ENCODE results near the gene KCNAB3.

Gene KCNAB3

DNA sequence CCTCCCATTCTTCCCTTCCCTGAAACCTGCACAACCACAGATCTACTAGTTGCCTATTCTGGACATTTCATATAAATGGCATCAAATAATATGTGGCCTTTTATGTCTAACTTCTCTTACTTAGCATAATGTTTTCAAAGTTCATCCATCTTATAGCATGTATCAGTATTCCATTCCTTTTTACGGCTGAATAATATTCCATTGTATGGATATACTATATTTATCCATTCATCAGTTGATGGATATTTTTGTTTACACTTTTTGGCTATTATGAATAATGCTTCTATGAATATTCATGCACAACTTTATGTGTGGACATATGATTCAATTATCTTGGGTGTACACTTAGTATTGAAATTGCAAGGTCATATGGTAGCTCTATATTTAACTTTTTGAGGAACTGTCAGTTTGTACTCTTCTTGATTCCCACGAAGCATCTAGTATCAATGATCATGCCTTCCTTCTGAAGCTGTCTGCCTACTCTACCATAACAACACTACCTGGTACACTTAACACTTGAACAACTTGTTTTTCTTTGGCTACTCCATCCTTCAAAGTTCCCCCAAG is 53.8 kb downstream of the KCNAB3 start:
- ChIA-PET CTCF (no interaction called here), POLR2A (ENCODE audit: low non-redundant PET) (no interaction called here)
- no peak overlapping the region for H3K27ac ChIP-seq
- no peak for DNase-seq (ENCODE audit: low spot score)
- TF ChIP-seq, protein P1, sequence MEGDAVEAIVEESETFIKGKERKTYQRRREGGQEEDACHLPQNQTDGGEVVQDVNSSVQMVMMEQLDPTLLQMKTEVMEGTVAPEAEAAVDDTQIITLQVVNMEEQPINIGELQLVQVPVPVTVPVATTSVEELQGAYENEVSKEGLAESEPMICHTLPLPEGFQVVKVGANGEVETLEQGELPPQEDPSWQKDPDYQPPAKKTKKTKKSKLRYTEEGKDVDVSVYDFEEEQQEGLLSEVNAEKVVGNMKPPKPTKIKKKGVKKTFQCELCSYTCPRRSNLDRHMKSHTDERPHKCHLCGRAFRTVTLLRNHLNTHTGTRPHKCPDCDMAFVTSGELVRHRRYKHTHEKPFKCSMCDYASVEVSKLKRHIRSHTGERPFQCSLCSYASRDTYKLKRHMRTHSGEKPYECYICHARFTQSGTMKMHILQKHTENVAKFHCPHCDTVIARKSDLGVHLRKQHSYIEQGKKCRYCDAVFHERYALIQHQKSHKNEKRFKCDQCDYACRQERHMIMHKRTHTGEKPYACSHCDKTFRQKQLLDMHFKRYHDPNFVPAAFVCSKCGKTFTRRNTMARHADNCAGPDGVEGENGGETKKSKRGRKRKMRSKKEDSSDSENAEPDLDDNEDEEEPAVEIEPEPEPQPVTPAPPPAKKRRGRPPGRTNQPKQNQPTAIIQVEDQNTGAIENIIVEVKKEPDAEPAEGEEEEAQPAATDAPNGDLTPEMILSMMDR (conservative IDR thresholded peaks at IDR 0.05; ENCODE audit: low read depth) = no peak

DNA sequence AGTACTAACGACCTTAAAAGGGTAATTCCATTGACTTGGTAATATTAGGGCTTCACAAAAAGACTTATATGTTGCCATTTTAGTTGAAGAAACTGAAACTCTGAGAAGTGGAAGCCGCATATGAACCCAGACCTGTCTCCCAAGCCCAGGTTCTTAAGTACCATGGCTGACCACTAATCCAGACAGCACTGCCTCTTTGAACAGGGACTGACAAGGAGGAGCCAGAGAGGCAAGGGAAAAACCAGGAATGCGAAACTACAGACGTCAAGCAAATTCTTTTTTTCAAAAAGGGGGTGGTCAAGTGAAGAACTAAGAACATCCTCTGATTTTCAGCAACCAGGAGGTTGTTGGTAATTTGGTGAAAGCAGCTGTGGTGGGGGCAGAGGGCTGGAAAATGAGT is 56.6 kb downstream of the KCNAB3 start:
- ChIA-PET POLR2A (ENCODE audit: low non-redundant PET) (no interaction called here), CTCF (interaction anchor here (0.5 to 0.6 kb wide), 2 partner anchors 16 to 126 kb away, joined by 3 read pairs; partner anchors contain the start of gene NAA38)
- no peak for DNase-seq (ENCODE audit: low spot score)
- TF ChIP-seq, protein P1 (conservative IDR thresholded peaks at IDR 0.05; ENCODE audit: low read depth) = no peak
- no peak overlapping the region for H3K27ac ChIP-seq

Data from RWPE1 (cell line).